HepG2 (cell line): Measurements from ENCODE around the gene RNASE8. TPM values are rescaled to one million over a fixed set of nuclear protein-coding genes. Genes with fewer than 3 reads are reported as not detected.

ENCODE experiments used
- KAT7 ChIP-seq: IDR thresholded peaks from 2 replicates; pipeline ENCODE4 v1.6.1; 2018; ENCODE audit warnings: borderline replicate concordance, missing compliant biosample characterization
- MAF1 ChIP-seq: sonication (generic); formaldehyde crosslinking; IDR thresholded peaks from 2 replicates; pipeline ENCODE4 v1.5.0; 2020; ENCODE audit warnings: missing genetic modification reagents, borderline replicate concordance
- MIXL1 ChIP-seq: IDR thresholded peaks from 2 replicates; pipeline ENCODE4 v1.6.1; 2016
- NCOR1 ChIP-seq: fragments of 200-600 bp; sonication (generic); IDR thresholded peaks from 2 replicates; pipeline ENCODE4 v1.7.0; 2017; ENCODE audit warnings: antibody characterized with exemption, low read length, borderline replicate concordance
- NR1H2 ChIP-seq: sonication (generic); formaldehyde crosslinking; IDR thresholded peaks from 2 replicates; pipeline ENCODE4 v1.8.1; 2022; ENCODE audit warnings: low read depth, missing genetic modification reagents, borderline replicate concordance
- PAF1 ChIP-seq: IDR thresholded peaks from 2 replicates; pipeline ENCODE4 v1.6.1; 2016; ENCODE audit warnings: missing genetic modification reagents, missing compliant biosample characterization
- POGK ChIP-seq: sonication (generic); formaldehyde crosslinking; conservative IDR thresholded peaks from 2 replicates; pipeline ENCODE4 v1.8.0; 2022; ENCODE audit warnings: mild to moderate bottlenecking, moderate library complexity, missing genetic modification reagents
- POLR2AphosphoS2 ChIP-seq: IDR thresholded peaks from 2 replicates; pipeline ENCODE4 v1.6.1; 2011; ENCODE audit warnings: low read depth, low read length, improper control_type of control experiment
- RARA ChIP-seq: IDR thresholded peaks from 2 replicates; pipeline ENCODE4 v1.6.1; 2016; ENCODE audit warnings: missing genetic modification reagents, missing compliant biosample characterization
- RERE ChIP-seq: IDR thresholded peaks from 2 replicates; pipeline ENCODE4 v1.6.1; 2016; ENCODE audit warnings: low read depth, missing genetic modification reagents, missing compliant biosample characterization
- RORA ChIP-seq: sonication (generic); formaldehyde crosslinking; IDR thresholded peaks from 2 replicates; pipeline ENCODE4 v1.5.0; 2020; ENCODE audit warnings: mild to moderate bottlenecking, missing genetic modification reagents, moderate library complexity
- STAT5B ChIP-seq: sonication (generic); formaldehyde crosslinking; IDR thresholded peaks from 2 replicates; pipeline ENCODE4 v1.4.0; 2020; ENCODE audit warnings: missing genetic modification reagents
- TCF12 ChIP-seq, 2 experiments: fragments of 450-650 bp in 1 of 2; sonication (generic) in 1 of 2; formaldehyde crosslinking in 1 of 2; IDR thresholded peaks; 2 replicates each; pipeline versions ENCODE4 v1.6.1 to v1.8.0; 2017 to 2022; ENCODE audit warnings: antibody characterized with exemption in 1 of 2, mild to moderate bottlenecking in 1 of 2, missing genetic modification reagents in 1 of 2, moderate library complexity in 1 of 2
- TCF7L2 ChIP-seq: IDR thresholded peaks from 2 replicates; pipeline ENCODE4 v1.6.1; 2011; ENCODE audit warnings: mild to moderate bottlenecking, low read depth, low read length, moderate library complexity
- ZBTB21 ChIP-seq: sonication (generic); formaldehyde crosslinking; IDR thresholded peaks from 2 replicates; pipeline ENCODE4 v1.4.0; 2020; ENCODE audit warnings: missing genetic modification reagents
- ZNF256 ChIP-seq: sonication (generic); formaldehyde crosslinking; conservative IDR thresholded peaks from 2 replicates; pipeline ENCODE4 v1.4.0; 2020; ENCODE audit warnings: missing genetic modification reagents
- ZNF556 ChIP-seq: sonication (generic); formaldehyde crosslinking; IDR thresholded peaks from 2 replicates; pipeline ENCODE4 v1.4.0; 2020; ENCODE audit warnings: mild to moderate bottlenecking, missing genetic modification reagents, borderline replicate concordance
- ZNF660 ChIP-seq: sonication (generic); formaldehyde crosslinking; IDR thresholded peaks from 2 replicates; pipeline ENCODE4 v1.5.1; 2020; ENCODE audit warnings: mild to moderate bottlenecking, low read depth, missing genetic modification reagents, borderline replicate concordance
- ZNF703 ChIP-seq: sonication (generic); formaldehyde crosslinking; IDR thresholded peaks from 2 replicates; pipeline ENCODE4 v1.5.1; 2020; ENCODE audit warnings: missing genetic modification reagents, mild to moderate bottlenecking, moderate library complexity, borderline replicate concordance
- ZNF749 ChIP-seq: sonication (generic); formaldehyde crosslinking; IDR thresholded peaks from 2 replicates; pipeline ENCODE4 v1.8.0; 2022; ENCODE audit warnings: mild to moderate bottlenecking, missing genetic modification reagents, moderate library complexity, borderline replicate concordance
- ZNF761 ChIP-seq: sonication (generic); formaldehyde crosslinking; conservative IDR thresholded peaks from 2 replicates; pipeline ENCODE4 v1.4.0; 2020; ENCODE audit warnings: mild to moderate bottlenecking, missing genetic modification reagents
- polyA plus RNA-seq, 8 experiments: library from polyadenylated mRNA; depleted of rRNA in 3 of 8; stranded (reverse) in 7 of 8; unstranded in 1 of 8; fragments of >200 nt; fragmentation: Illumina TruSeq in 4 of 8; extraction: Trizol in 4 of 8; gene quantifications; 2 replicates each; pipeline versions ENCODE4 v1.2.1 to v1.2.3, GENCODE V29; 2011 to 2016; ENCODE audit warnings: low read depth in 4 of 8, missing spikeins in 1 of 8, mixed read lengths in 1 of 8; ENCODE audit not compliant: insufficient read depth in 1 of 8
- total RNA-seq, 5 experiments: library from RNA; depleted of rRNA; stranded (reverse); fragments of >200 nt; fragmentation: Illumina TruSeq; extraction: Trizol; gene quantifications; 2 replicates each; pipeline ENCODE4 v1.2.3, GENCODE V29; 2016; ENCODE audit warnings: low read depth in 1 of 5

The RNASE8 gene
- total and polyA plus RNA-seq, 2 of the 13 experiments (the other 11 are each of a cell fraction or from before 2014, with no cell fraction given) = not detected

GRCh38 chr14:21103710-21104447 is 46.3 kb downstream of the RNASE8 start (continued):
- TF ChIP-seq TCF12 (IDR thresholded peaks at IDR 0.05) = no peak
- peak; percentile 6 for TF ChIP-seq TCF12 (CRISPR knock-in tag; IDR thresholded peaks at IDR 0.05)
- TF ChIP-seq ZNF749 (CRISPR knock-in tag) = peak; percentile 99
- TF ChIP-seq PAF1 (CRISPR knock-in tag) = no peak
- peak; percentile 90 for TF ChIP-seq KAT7
- TF ChIP-seq RORA = no peak
- peak; percentile 73; the same call in 1 of the 2 replicates for TF ChIP-seq POLR2AphosphoS2
- TF ChIP-seq NCOR1 = peak; percentile 95
- TF ChIP-seq NR1H2 (CRISPR knock-in tag) = peak; percentile 97
- peak; percentile 56 for TF ChIP-seq MIXL1 (CRISPR knock-in tag)
- TF ChIP-seq ZNF256 (CRISPR knock-in tag) = peak; percentile 84
- TF ChIP-seq MAF1 (CRISPR knock-in tag) = 0 out of 2 replicates have a peak, but pooled peaks have one; percentile 66
- peak; percentile 96 for TF ChIP-seq ZNF703 (CRISPR knock-in tag)
- peak; percentile 97 for TF ChIP-seq ZNF761 (CRISPR knock-in tag)
- TF ChIP-seq STAT5B (CRISPR knock-in tag) = peak; percentile 31; the same call in 1 of the 2 replicates
- TF ChIP-seq TCF7L2 = no peak
- TF ChIP-seq ZNF660 (CRISPR knock-in tag) = 0 out of 2 replicates have a peak, but pooled peaks have one; percentile 65
- peak; percentile 77 for TF ChIP-seq RERE (CRISPR knock-in tag)
- TF ChIP-seq ZBTB21 = peak; percentile 1; the same call in 1 of the 2 replicates
- TF ChIP-seq ZNF556 (CRISPR knock-in tag) = peak; percentile 98
- TF ChIP-seq POGK (CRISPR knock-in tag) = peak; percentile 98
- peak; percentile 91 for TF ChIP-seq RARA
